Amniotic stem cell (primary cell): ENCODE results near the gene SNRPA1.

Experiments
- DNase-seq: peaks from one replicate; lab custom pipeline; 2025; lab: John Stamatoyannopoulos, UW

Gene SNRPA1

DNA sequence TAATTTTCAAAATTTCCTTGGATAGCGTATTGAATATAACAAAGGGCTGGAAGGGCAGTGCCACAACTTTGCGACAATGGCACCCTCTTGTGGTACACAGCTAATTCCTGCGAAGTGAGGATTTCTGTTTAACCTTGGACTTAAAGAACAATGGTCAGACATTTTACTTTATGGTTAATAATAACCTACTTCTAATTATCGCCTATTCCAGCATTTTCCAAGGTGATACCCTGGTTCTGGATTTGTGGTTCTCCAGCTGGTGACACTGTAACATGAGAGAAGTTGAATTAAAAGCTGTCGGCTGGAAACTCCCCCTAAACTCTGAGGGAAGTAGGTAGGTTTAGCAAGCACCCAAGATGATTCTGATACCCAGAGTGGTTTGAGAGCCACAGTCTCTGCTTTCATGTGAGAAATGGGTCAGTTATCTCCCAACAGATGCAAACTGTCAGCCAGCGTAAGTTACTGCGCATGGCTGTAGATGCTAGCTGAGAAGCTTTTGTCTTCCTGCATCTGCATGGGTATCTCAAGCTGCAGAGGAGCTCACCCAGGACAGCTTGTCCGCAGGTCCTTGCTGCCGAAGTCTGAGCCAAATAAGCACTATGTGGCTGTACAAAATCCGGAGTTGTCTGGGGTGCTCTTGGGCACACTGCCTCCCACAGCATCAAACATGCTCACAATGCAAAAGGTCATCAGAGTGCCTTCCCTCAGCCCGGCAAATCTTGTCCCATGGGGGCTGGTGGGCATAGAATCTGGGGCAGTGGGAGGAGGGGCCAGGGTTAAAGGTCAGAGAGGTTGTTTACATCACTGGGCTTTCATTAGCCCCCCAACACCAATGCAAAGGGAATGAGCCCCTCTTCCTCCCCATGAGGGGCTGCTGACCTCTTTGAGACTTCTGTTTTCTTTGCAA is 36.6 kb downstream of the SNRPA1 start:
- DNase-seq: peak; percentile 47

- DNase-seq: no peak
Measured at GRCh38 chr15:101256757-101257156, 38.3 kb downstream of the SNRPA1 start.

DNA sequence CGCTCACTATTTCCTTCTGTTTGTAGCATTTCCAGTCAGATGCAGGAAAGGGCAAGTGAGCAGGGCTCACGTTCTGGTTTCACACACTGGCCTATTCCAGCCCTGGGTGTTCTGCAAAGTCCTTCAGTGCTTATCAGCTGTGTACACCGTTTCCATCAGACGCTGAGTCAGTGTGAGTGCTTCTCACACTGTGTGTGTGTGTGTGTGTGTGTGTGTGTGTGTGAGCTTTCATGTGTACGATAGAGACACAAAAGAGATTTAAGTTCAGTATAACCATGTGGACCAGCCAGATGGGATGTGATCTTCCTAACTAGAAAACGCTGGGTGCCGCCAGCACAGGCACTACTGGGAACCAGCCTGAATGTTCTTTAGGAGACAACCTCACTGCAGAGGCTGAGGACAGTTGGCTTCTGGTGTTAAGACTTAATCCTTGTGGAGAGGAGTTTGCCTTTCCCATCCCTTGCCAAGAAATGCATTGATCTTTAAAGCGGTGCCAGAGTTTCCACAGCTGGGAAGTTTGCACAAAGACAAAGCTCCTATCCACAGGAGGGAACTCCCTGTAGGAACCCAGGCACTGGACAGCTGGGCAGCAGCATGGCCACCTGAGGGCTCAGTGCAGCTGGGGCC is 39.3 kb downstream of the SNRPA1 start:
- DNase-seq: no peak

- no peak for DNase-seq
Measured at GRCh38 chr15:101255051-101255395, 40.0 kb downstream of the SNRPA1 start.

GRCh38 chr15:101254157-101255050 is 40.6 kb downstream of the SNRPA1 start:
- no peak for DNase-seq

DNA sequence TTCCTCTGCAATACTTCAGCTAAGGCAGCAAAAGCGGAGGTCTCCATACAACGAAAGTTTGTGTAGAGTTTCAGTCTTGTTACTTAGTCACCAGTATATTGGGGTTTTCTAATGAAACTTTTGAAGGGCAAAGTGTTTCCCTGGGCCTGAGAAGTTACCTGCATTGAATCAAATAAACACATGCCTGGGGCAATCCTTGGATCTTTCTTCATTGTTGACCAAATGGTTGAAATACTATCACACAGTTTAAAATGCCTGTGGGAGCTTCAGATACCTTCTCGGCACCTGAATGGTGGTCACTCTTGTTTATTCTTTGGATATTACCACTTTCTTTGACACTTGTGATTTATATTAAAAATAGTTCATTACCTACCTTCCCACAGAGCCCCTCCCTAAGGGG is 42.2 kb downstream of the SNRPA1 start:
- DNase-seq: no peak

- peak; percentile 91 for DNase-seq
Measured at GRCh38 chr15:101251830-101252820, 42.9 kb downstream of the SNRPA1 start, which contains the start of gene CHSY1. TSS of gene CHSY1 (minus strand) at chr15:101252048. CDS start at chr15:101251456, 592 bp downstream.

DNA sequence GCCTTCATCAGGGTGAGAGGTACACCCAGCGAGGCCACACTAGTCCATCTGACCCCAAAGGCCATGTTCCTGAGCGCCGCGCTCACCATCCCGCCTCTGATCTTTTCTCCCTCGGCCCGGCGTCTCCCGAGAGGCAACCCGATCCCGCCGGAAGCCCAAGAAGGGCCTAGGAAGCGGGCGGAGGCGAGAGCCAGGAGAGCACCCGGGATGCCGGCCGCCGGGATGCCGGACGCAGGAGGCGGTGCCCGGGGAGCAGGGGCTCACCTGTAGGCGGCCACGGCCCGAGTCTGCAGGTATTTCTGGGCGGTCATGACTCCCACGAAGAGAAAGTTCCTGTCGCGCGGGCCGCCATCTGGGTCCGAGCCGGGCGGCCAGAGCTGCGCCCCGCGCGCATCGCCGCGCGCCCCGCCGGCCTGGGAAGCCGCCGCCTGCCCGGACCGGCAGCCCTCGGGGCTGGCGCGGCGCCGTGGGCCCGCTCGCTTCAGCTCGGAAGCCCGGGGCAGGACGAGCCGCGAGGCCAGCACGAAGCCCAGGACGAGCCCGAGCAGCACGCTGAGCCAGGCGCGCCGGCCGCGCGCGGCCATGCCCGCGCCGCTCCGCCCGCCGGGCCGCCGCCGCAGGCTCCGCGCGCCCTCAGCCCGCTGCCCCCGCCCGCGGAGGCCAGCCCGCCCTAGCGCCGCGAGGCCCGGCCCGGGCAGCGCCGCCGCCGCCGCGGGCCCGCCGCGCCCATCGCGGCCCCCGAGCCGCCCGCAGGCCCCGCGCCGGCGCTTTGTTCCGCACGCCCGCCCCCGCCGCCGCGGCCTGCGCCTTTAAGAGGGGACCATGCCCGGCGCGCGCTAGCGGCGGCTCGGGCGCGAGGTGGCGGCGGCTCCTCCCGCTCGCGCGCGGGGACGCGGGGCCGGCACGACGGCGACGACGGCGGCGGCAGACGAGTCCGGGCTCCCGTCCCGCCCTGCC is 43.9 kb downstream of the SNRPA1 start:
- no peak for DNase-seq

GRCh38 chr15:101250341-101250831 is 44.7 kb downstream of the SNRPA1 start:
- DNase-seq: no peak

- DNase-seq: no peak
Measured at GRCh38 chr15:101248274-101248673, 46.8 kb downstream of the SNRPA1 start.

DNA sequence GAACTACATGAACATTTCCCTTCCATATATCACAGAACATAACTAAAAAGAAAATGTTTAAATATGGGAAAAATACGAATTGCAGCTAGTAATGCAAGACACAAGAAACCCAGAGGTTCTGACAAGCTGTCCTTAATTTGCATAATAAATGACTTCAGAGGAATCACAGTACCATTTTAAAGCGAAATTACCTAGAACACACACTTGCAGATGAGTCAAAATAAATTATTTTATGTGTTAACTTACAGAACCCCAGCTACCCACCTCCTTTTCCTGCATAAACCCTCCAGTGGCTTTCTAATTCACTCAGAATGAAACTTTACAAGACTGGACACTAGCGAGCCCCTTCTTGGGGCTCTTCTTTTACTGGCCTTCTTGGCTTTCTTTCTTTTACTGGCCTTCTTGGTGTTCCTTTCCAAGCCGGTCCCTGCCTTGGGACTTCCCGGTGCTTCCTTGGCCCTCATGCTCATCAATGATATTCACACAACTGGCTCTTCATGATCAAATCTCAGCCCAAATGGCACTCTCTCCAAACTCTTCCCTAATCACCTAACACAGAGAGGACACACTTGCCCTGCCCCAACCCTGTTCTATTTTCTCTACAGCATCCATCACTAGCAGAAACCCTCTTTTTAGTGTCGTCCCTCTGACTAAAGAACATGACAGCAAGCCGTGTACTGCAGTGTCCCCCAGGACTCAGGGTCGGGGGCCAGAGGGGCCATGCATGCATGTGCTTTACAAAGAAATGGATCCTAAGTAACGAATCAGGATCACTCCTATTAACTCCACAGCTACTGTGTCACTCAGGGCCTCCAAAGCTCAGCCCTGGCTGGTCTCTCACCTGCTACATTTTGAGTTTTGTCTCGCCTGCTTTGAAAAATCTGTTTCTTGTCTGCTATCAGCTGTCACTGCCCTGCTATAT is 48.0 kb downstream of the SNRPA1 start:
- DNase-seq: no peak

- no peak for DNase-seq
Measured at GRCh38 chr15:101246391-101246790, 48.7 kb downstream of the SNRPA1 start.

- no peak for DNase-seq
Measured at GRCh38 chr15:101244889-101245668, 50.0 kb downstream of the SNRPA1 start.

DNA sequence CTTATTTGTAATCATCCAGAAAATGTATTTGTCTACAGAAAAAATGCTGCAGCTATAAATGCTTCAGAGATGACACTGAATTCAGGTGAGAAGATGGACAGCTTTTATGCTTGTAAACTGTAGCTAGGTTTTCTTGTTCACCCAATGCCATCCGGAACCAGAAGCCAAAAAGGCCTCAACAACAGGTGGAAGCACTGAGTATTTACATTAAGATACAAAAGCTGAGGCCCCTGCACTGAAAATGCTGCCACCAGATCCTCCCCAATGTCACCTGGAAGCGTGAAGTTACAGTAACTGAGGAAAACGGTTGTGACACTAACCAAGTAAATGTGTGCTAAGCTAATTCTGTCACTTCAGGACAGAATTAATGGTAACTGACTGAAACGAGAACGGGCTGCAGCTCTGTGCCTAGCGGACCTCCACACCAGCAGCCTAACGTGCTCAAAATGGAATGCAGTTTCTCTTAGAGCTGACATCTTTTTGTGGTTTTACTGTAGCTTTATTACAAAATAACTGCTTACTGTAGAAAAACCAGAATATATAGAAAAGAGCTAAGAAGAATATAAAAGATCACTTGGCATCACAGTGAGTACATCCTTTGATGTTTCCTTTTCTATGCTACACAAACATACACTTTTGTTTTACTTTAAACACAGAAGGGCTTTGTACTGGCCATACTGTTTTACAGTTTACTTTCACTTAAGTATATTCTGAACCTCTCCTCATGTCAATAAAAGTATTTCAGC is 50.8 kb downstream of the SNRPA1 start:
- DNase-seq: no peak

DNA sequence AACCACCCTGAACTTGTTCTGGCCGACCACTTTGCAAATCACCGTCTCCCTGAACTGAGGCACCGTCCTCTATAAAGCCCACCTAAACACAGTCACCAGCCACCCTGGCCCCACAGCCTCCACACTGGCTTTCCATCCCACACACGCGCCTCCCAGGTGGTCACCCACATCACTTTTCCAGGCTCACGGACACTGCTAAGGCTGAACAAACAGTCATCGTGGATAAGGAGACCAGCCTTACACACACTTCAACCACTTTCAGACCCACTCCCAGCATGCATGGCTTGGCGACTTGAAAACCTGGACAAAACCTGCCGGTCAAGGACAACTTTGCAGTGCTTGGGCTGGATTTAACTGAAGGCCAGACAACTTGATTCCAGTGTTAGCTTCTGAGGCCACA is 51.6 kb downstream of the SNRPA1 start:
- no peak for DNase-seq

- DNase-seq: no peak
Measured at GRCh38 chr15:101242999-101243336, 52.1 kb downstream of the SNRPA1 start.
